ENCODE results near the gene VPS18. TPM values are rescaled to one million over a fixed set of nuclear protein-coding genes. Genes with fewer than 3 reads are reported as not detected.
A peak's percentile ranks its signal among the peaks of the same experiment; 100 is the strongest.

VPS18 gene
- total RNA-seq (10 to 100 TPM; 13.6 to 18.4 TPM), total RNA-seq (33.5 to 46.7 reads per million in 2 donors)

GRCh38 chr15:40893733-40894680, at the start of gene VPS18:
Gene VPS18 (plus strand): TSS chr15:40894450. CDS start chr15:40894769, 319 bp downstream.
- H3K36me3 Mint-ChIP-seq (ENCODE audit: low read depth), result peaks cover 2% of the 10 kb centered on the region
- ATAC-seq (peak; percentile 97), DNase-seq (peak; percentile 97 to 99 (median 98))
- no peaks in the 10 kb centered on the region for H3K9me3 ChIP-seq (ENCODE audit: control insufficient read depth, low read length, poor library complexity, severe bottlenecking)
- H3K4me3 Mint-ChIP-seq, result peak within 1 kb of the TSS; percentile 100
- H3K4me1 Mint-ChIP-seq, result peaks cover 29% of the 10 kb centered on the region
- H3K27ac Mint-ChIP-seq, result peak within 1 kb of the TSS; percentile 98
- no peaks in the 10 kb centered on the region for H3K27me3 Mint-ChIP-seq

GRCh38 chr15:40844696-40845030, 49.6 kb upstream of the VPS18 start:
- Mint-ChIP-seq H3K27me3 (no peaks in the 10 kb centered on the region), H3K4me3 (peak overlapping the region; percentile 90), H3K4me1 (peaks cover 17% of the 10 kb centered on the region), H3K36me3 (ENCODE audit: low read depth) (no peaks in the 10 kb centered on the region), H3K27ac (peak overlapping the region; percentile 53)
- DNase-seq (peak in 1 of 3 donors; percentile 20), ATAC-seq (peak; percentile 72)
- H3K9me3 ChIP-seq (ENCODE audit: control insufficient read depth, low read length, poor library complexity, severe bottlenecking), result no peaks in the 10 kb centered on the region

- ATAC-seq (no peak), DNase-seq (no peak)
- H3K9me3 ChIP-seq (ENCODE audit: control insufficient read depth, low read length, poor library complexity, severe bottlenecking), result no peaks in the 10 kb centered on the region
- Mint-ChIP-seq H3K4me1 (peaks cover 17% of the 10 kb centered on the region), H3K27ac (peak overlapping the region; percentile 53), H3K27me3 (no peaks in the 10 kb centered on the region), H3K36me3 (ENCODE audit: low read depth) (no peaks in the 10 kb centered on the region), H3K4me3 (peak overlapping the region; percentile 90)
These were observed 49.2 kb upstream of the VPS18 start for GRCh38 chr15:40845036-40845435.

- no peak for ATAC-seq
These were observed 48.6 kb upstream of the VPS18 start for GRCh38 chr15:40845511-40846284.

GRCh38 chr15:40846841-40847222, 47.4 kb upstream of the VPS18 start:
- DNase-seq (no peak), ATAC-seq (no peak)
- H3K9me3 ChIP-seq (ENCODE audit: control insufficient read depth, low read length, poor library complexity, severe bottlenecking), result no peaks in the 10 kb centered on the region
- H3K36me3 Mint-ChIP-seq (ENCODE audit: low read depth), result no peaks in the 10 kb centered on the region
- H3K4me3 Mint-ChIP-seq, result no peak overlapping the region
- H3K4me1 Mint-ChIP-seq, result peaks cover 19% of the 10 kb centered on the region
- H3K27me3 Mint-ChIP-seq, result no peaks in the 10 kb centered on the region
- H3K27ac Mint-ChIP-seq, result no peak overlapping the region

More at GRCh38 chr15:40845511-40846284, 48.6 kb upstream of the VPS18 start:
- Mint-ChIP-seq H3K27me3 (no peaks in the 10 kb centered on the region), H3K36me3 (ENCODE audit: low read depth) (no peaks in the 10 kb centered on the region), H3K27ac (peak overlapping the region; percentile 53), H3K4me3 (peak overlapping the region; percentile 90), H3K4me1 (peaks cover 19% of the 10 kb centered on the region)
- no peaks in the 10 kb centered on the region for H3K9me3 ChIP-seq (ENCODE audit: control insufficient read depth, low read length, poor library complexity, severe bottlenecking)
- no peak for DNase-seq

GRCh38 chr15:40847223-40847961, 46.9 kb upstream of the VPS18 start:
- H3K4me3 Mint-ChIP-seq, result no peak overlapping the region
- H3K36me3 Mint-ChIP-seq (ENCODE audit: low read depth), result no peaks in the 10 kb centered on the region
- no peaks in the 10 kb centered on the region for H3K27me3 Mint-ChIP-seq
- H3K27ac Mint-ChIP-seq, result peak overlapping the region; percentile 34
- no peaks in the 10 kb centered on the region for H3K9me3 ChIP-seq (ENCODE audit: control insufficient read depth, low read length, poor library complexity, severe bottlenecking)
- peaks cover 19% of the 10 kb centered on the region for H3K4me1 Mint-ChIP-seq
- ATAC-seq (peak; percentile 32), DNase-seq (no peak)

GRCh38 chr15:40850576-40851112, 43.6 kb upstream of the VPS18 start:
- H3K27me3 Mint-ChIP-seq, result no peaks in the 10 kb centered on the region
- H3K36me3 Mint-ChIP-seq (ENCODE audit: low read depth), result no peaks in the 10 kb centered on the region
- no peak overlapping the region for H3K27ac Mint-ChIP-seq
- DNase-seq, result no peak
- ATAC-seq, result no peak
- H3K4me3 Mint-ChIP-seq, result no peak overlapping the region
- no peaks in the 10 kb centered on the region for H3K9me3 ChIP-seq (ENCODE audit: control insufficient read depth, low read length, poor library complexity, severe bottlenecking)
- H3K4me1 Mint-ChIP-seq, result peaks cover 13% of the 10 kb centered on the region

- peaks cover 9% of the 10 kb centered on the region for H3K4me1 Mint-ChIP-seq
- peak overlapping the region; percentile 45 for H3K27ac Mint-ChIP-seq
- no peaks in the 10 kb centered on the region for H3K9me3 ChIP-seq (ENCODE audit: control insufficient read depth, low read length, poor library complexity, severe bottlenecking)
- ATAC-seq (no peak), DNase-seq (no peak)
- no peaks in the 10 kb centered on the region for H3K36me3 Mint-ChIP-seq (ENCODE audit: low read depth)
- no peaks in the 10 kb centered on the region for H3K27me3 Mint-ChIP-seq
- H3K4me3 Mint-ChIP-seq, result no peak overlapping the region
These were observed 41.7 kb upstream of the VPS18 start for GRCh38 chr15:40852529-40852928.

GRCh38 chr15:40853241-40853890, 40.9 kb upstream of the VPS18 start:
- H3K4me3 Mint-ChIP-seq, result no peak overlapping the region
- DNase-seq, result no peak
- H3K4me1 Mint-ChIP-seq, result peaks cover 5% of the 10 kb centered on the region
- no peaks in the 10 kb centered on the region for H3K9me3 ChIP-seq (ENCODE audit: control insufficient read depth, low read length, poor library complexity, severe bottlenecking)
- no peak for ATAC-seq
- no peak overlapping the region for H3K27ac Mint-ChIP-seq
- no peaks in the 10 kb centered on the region for H3K36me3 Mint-ChIP-seq (ENCODE audit: low read depth)
- no peaks in the 10 kb centered on the region for H3K27me3 Mint-ChIP-seq

- H3K9me3 ChIP-seq (ENCODE audit: control insufficient read depth, low read length, poor library complexity, severe bottlenecking), result no peaks in the 10 kb centered on the region
- ATAC-seq (no peak), DNase-seq (no peak)
- Mint-ChIP-seq H3K27ac (no peak overlapping the region), H3K27me3 (no peaks in the 10 kb centered on the region), H3K4me1 (peaks cover 10% of the 10 kb centered on the region), H3K4me3 (no peak overlapping the region), H3K36me3 (ENCODE audit: low read depth) (no peaks in the 10 kb centered on the region)
These were observed 40.1 kb upstream of the VPS18 start for GRCh38 chr15:40854161-40854560.

GRCh38 chr15:40855706-40856234, 38.5 kb upstream of the VPS18 start:
- Mint-ChIP-seq H3K27me3 (no peaks in the 10 kb centered on the region), H3K27ac (no peak overlapping the region), H3K4me1 (peaks cover 11% of the 10 kb centered on the region), H3K4me3 (no peak overlapping the region), H3K36me3 (ENCODE audit: low read depth) (no peaks in the 10 kb centered on the region)
- DNase-seq (no peak), ATAC-seq (no peak)
- H3K9me3 ChIP-seq (ENCODE audit: control insufficient read depth, low read length, poor library complexity, severe bottlenecking), result no peaks in the 10 kb centered on the region

- H3K27ac Mint-ChIP-seq, result no peak overlapping the region
- H3K4me1 Mint-ChIP-seq, result peaks cover 11% of the 10 kb centered on the region
- no peaks in the 10 kb centered on the region for H3K9me3 ChIP-seq (ENCODE audit: control insufficient read depth, low read length, poor library complexity, severe bottlenecking)
- no peak for ATAC-seq
- no peak overlapping the region for H3K4me3 Mint-ChIP-seq
- H3K36me3 Mint-ChIP-seq (ENCODE audit: low read depth), result no peaks in the 10 kb centered on the region
- H3K27me3 Mint-ChIP-seq, result no peaks in the 10 kb centered on the region
- DNase-seq, result no peak
These were observed 37.5 kb upstream of the VPS18 start for GRCh38 chr15:40856746-40857145.
